C4-2B (cell line): ENCODE measurements around the gene SCAF8.
A peak's percentile ranks its signal among the peaks of the same experiment; 100 is the strongest.

Experiments
- H3K27ac ChIP-seq: fragments of 450-650 bp; 2 replicates; pipeline ENCODE4 v1.5.1; 2017
- CTCF ChIP-seq: fragments of 450-650 bp; conservative IDR thresholded peaks from 2 replicates; pipeline ENCODE4 v1.5.1; 2017; ENCODE audit warnings: mild to moderate bottlenecking
- ZFX ChIP-seq: fragments of 450-650 bp; IDR thresholded peaks from 2 replicates; pipeline ENCODE4 v1.6.1; 2017

Gene SCAF8, protein sequence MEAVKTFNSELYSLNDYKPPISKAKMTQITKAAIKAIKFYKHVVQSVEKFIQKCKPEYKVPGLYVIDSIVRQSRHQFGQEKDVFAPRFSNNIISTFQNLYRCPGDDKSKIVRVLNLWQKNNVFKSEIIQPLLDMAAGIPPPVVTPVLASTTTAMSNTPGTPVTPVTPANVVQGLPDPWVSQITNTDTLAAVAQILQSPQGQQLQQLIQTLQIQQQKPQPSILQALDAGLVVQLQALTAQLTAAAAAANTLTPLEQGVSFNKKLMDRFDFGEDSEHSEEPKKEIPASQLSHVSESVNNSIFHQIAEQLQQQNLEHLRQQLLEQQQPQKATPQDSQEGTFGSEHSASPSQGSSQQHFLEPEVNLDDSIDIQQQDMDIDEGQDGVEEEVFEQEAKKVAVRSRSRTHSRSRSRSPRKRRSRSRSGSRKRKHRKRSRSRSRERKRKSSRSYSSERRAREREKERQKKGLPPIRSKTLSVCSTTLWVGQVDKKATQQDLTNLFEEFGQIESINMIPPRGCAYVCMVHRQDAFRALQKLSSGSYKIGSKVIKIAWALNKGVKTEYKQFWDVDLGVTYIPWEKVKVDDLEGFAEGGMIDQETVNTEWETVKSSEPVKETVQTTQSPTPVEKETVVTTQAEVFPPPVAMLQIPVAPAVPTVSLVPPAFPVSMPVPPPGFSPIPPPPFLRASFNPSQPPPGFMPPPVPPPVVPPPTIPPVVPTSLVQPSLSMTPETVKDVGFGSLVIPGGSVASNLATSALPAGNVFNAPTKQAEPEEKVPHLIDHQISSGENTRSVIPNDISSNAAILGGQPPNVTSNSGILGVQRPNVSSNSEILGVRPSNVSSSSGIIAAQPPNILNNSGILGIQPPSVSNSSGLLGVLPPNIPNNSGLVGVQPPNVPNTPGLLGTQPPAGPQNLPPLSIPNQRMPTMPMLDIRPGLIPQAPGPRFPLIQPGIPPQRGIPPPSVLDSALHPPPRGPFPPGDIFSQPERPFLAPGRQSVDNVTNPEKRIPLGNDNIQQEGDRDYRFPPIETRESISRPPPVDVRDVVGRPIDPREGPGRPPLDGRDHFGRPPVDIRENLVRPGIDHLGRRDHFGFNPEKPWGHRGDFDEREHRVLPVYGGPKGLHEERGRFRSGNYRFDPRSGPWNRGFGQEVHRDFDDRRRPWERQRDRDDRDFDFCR (N-terminal part only)

GRCh38 chr6:154733183-154733625, at the start of gene SCAF8:
TSS of gene SCAF8 (plus strand) at chr6:154733416. CDS start at chr6:154733901, 485 bp downstream.
- TF ChIP-seq ZFX (no peak), CTCF (peak; percentile 94)
- peak within 1 kb of the TSS; percentile 97 for H3K27ac ChIP-seq

- TF ChIP-seq ZFX (no peak), CTCF (no peak)
- no peak overlapping the region for H3K27ac ChIP-seq
Measured at GRCh38 chr6:154683756-154684523, 49.3 kb upstream of the SCAF8 start.

DNA sequence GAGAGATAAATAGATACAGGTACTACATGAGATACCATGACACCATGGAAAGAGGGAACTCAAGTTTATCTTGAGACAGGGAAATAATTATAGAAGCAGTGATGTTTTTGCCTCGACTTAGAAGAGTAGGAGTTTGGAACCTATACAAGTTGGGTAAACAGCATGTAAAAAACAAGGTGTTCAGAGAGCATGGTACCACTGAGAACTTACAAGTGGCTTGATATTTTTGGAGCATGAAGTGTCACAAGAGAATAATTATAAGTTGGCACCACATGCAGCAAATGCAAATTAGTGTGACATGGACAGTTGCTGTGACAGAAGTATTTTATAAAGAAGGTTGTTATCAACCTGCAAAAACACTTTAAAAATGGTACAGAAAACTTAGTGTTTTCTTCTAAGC, 47.1 kb upstream of the SCAF8 start:
- no peak overlapping the region for H3K27ac ChIP-seq
- TF ChIP-seq CTCF (no peak), ZFX (no peak)

- TF ChIP-seq CTCF (no peak), ZFX (no peak)
- no peak overlapping the region for H3K27ac ChIP-seq
Measured at GRCh38 chr6:154689493-154690255, 43.5 kb upstream of the SCAF8 start.

DNA sequence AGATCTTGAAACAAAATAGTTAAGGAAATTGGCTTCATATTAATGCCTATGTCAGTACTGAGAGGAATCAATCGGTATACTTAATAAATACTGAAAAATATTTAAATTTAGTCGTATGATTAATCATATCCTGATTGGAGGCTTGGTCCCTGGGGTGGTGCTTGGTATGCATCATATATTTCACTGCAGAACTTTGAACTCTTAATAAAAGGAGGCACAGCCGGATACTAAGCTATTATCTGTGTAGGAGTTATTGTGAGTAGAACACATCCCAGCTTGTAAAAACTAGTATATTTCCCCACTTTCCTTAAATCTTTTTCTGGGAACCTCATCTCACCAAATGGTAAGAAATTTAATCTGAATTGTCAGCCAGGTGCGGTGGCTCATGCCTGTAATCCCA, 42.4 kb upstream of the SCAF8 start:
- no peak overlapping the region for H3K27ac ChIP-seq
- TF ChIP-seq CTCF (no peak), ZFX (no peak)

GRCh38 chr6:154696661-154697060, 36.6 kb upstream of the SCAF8 start:
- no peak for TF ChIP-seq CTCF
- TF ChIP-seq ZFX: no peak
- no peak overlapping the region for H3K27ac ChIP-seq
